ENCODE results near the gene ARID5B.
"Not testable (repeated sequence)": the region's sequence is repeated elsewhere in the genome, so short reads cannot be mapped to it uniquely, and the experiment has no call there.

Gene ARID5B

GRCh38 chr10:62017491-62017870 is 116.0 kb downstream of the ARID5B start:
- no peak for DNase-seq

GRCh38 chr10:62018131-62018911 is 116.8 kb downstream of the ARID5B start:
- DNase-seq: no peak

GRCh38 chr10:62019013-62019684 is 117.7 kb downstream of the ARID5B start:
- DNase-seq: no peak

GRCh38 chr10:62019685-62020359 is 118.3 kb downstream of the ARID5B start:
- no peak for DNase-seq

- DNase-seq: no peak
These were observed 119.7 kb downstream of the ARID5B start for GRCh38 chr10:62021128-62021665.

GRCh38 chr10:62021978-62022802 is 120.7 kb downstream of the ARID5B start:
- DNase-seq: no peak

GRCh38 chr10:62022830-62023229 is 121.3 kb downstream of the ARID5B start:
- no peak for DNase-seq

GRCh38 chr10:62023329-62023728 is 121.8 kb downstream of the ARID5B start:
- DNase-seq: no peak

GRCh38 chr10:62024026-62024701 is 122.7 kb downstream of the ARID5B start:
- DNase-seq: no peak

GRCh38 chr10:62025134-62025794 is 123.8 kb downstream of the ARID5B start:
- no peak for DNase-seq

GRCh38 chr10:62025901-62026879 is 124.7 kb downstream of the ARID5B start:
- no peak for DNase-seq

- DNase-seq: no peak
These were observed 126.5 kb downstream of the ARID5B start for GRCh38 chr10:62027841-62028501.

GRCh38 chr10:62028502-62028842 is 127.0 kb downstream of the ARID5B start:
- not testable (repeated sequence) for DNase-seq

- DNase-seq: no peak
These were observed 127.9 kb downstream of the ARID5B start for GRCh38 chr10:62029401-62029800.

- no peak for DNase-seq
These were observed 130.0 kb downstream of the ARID5B start for GRCh38 chr10:62031507-62031906.

- DNase-seq: no peak
These were observed 131.6 kb downstream of the ARID5B start for GRCh38 chr10:62033125-62033524.

GRCh38 chr10:62034096-62034640 is 132.7 kb downstream of the ARID5B start:
- DNase-seq: no peak

- DNase-seq: no peak
These were observed 134.9 kb downstream of the ARID5B start for GRCh38 chr10:62036186-62037081.
